ENCODE data around the gene TMED8.

GRCh38 chr14:77344377-77344996 lies 32.4 kb downstream of the TMED8 start:
- no peak for TF ChIP-seq CTCF (optimal IDR thresholded peaks at IDR 0.05 in 1 of 3, IDR thresholded peaks at IDR 0.05 in 1 of 3, conservative IDR thresholded peaks at IDR 0.05 in 1 of 3; ENCODE audit: extremely low read depth in 1 of 3, insufficient read depth in 2 of 3, low read length in 3 of 3)
- no peak for TF ChIP-seq EZH2 (IDR thresholded peaks at IDR 0.05; ENCODE audit: low read length)

Measured in keratinocyte (primary cell).